ENCODE results near the gene RBBP6.

- peak; percentile 81 to 88 for TF ChIP-seq CTCF (IDR thresholded peaks at IDR 0.05)
- no peak for TF ChIP-seq POLR2AphosphoS5 (IDR thresholded peaks at IDR 0.05)
- no peak for TF ChIP-seq POLR2A (IDR thresholded peaks at IDR 0.05)
Measured at GRCh38 chr16:24516900-24517669, 22.3 kb upstream of the RBBP6 start.

Data from suprapubic skin (tissue), 4 donors.